SHP77 (cell line): ENCODE data around the gene SYVN1.

Experiments used
- DNase-seq, 2 experiments: peaks; one replicate each; lab custom pipeline; 2025; lab: John Stamatoyannopoulos, UW

Gene SYVN1

GRCh38 chr11:65087827-65088226 is 46.5 kb downstream of the SYVN1 start:
- no peak for DNase-seq

- no peak for DNase-seq
Observed at GRCh38 chr11:65087216-65087615, 47.1 kb downstream of the SYVN1 start.

- DNase-seq = no peak
Observed at GRCh38 chr11:65086809-65087208, 47.5 kb downstream of the SYVN1 start.

GRCh38 chr11:65085446-65085845 is 48.9 kb downstream of the SYVN1 start:
- no peak for DNase-seq

- DNase-seq = no peak
Observed at GRCh38 chr11:65084598-65085375, 49.5 kb downstream of the SYVN1 start.

GRCh38 chr11:65083834-65084597 is 50.3 kb downstream of the SYVN1 start, which contains the start of the genes CDCA5 and ZFPL1:
Gene CDCA5, minus strand, starts transcription at chr11:65084040. Its CDS starts 62 bp downstream, at chr11:65083978.
Gene ZFPL1, plus strand, starts transcription at chr11:65084222. Its CDS starts 477 bp downstream, at chr11:65084699.
- DNase-seq = peak; percentile 88 to 91

GRCh38 chr11:65083134-65083833 is 51.0 kb downstream of the SYVN1 start:
- no peak for DNase-seq

GRCh38 chr11:65078786-65079342 is 55.5 kb downstream of the SYVN1 start:
- DNase-seq = no peak

GRCh38 chr11:65078151-65078550 is 56.2 kb downstream of the SYVN1 start:
- peak; percentile 5 to 18 for DNase-seq

- no peak for DNase-seq
Observed at GRCh38 chr11:65077451-65077850, 56.9 kb downstream of the SYVN1 start.
